GM19239 (cell line): ENCODE results near the gene FOXE1.

Experiments
- DNase-seq: peaks from one replicate; pipeline ENCODE4 v3.0.0; 2011; ENCODE audit warnings: low spot score; ENCODE audit not compliant: insufficient read length
- FAIRE-seq: peaks from 2 replicates; lab custom pipeline; 2011; peaks lifted over from hg19 to GRCh38; lab: Jason Lieb, UNC

Gene FOXE1

DNA sequence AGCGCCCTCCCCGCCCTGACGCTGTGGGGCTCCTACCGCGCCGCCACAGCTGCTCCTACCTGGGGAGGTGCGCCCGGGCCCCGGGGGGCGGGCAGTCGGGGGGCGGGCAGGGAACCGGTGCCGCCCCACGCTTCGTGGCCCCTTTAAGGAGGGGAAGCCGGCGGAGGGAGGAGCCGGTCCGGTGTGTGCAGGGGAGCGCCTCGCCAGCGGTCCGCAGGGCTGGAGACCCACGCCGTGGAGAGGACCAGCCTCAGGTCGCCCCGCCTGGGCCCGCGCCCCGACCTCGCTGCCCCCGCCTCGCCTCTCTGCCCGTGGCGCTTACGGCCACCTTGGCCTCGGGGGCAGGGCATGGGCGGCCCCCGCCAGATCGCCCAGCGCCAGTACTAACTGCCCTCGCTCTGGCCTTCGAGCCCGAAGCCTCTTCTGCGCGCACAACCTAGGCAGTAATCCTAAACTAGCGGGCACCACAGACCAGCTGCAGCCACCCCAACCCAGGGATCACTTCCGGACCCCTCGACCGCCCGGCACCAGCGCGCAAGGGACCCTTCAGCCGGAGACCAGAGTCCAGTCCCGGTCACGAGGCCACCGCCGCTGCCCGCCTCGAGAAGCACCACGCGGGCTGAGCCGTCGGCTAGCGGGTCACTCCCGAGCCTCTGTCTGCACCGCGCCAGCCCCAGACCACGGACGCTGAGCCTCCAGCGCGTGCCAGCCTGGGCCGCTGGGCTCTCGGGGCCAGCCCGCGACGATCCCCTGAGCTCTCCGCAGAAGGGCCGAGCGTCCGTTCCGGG is at the start of gene FOXE1:
Gene FOXE1 (plus strand): TSS at position 171 of the 788 bp plus-strand sequence. CDS start 689 bp downstream, outside the sequence.
- FAIRE-seq (no peak), DNase-seq (no peak)

DNA sequence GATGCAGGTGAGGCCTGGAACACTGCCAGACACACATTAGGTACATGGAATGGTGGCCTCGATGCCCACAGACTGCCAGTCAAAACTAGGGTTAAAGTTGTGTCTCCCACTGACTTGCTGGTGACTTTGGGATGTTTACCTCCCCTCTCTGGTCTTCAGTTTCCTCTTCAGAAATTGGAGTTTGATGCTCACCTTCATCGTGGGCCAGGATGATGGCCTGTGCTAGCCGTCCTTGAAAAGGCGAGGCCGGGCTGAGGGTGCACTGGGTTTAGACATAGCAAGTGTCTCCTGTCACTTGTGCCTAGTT is 49.0 kb upstream of the FOXE1 start:
- no peak for DNase-seq
- no peak for FAIRE-seq

GRCh38 chr9:97806721-97807120 is 46.3 kb upstream of the FOXE1 start:
- DNase-seq (no peak), FAIRE-seq (no peak)

- no peak for DNase-seq
- no peak for FAIRE-seq
Measured at GRCh38 chr9:97807681-97808080, 45.3 kb upstream of the FOXE1 start.

DNA sequence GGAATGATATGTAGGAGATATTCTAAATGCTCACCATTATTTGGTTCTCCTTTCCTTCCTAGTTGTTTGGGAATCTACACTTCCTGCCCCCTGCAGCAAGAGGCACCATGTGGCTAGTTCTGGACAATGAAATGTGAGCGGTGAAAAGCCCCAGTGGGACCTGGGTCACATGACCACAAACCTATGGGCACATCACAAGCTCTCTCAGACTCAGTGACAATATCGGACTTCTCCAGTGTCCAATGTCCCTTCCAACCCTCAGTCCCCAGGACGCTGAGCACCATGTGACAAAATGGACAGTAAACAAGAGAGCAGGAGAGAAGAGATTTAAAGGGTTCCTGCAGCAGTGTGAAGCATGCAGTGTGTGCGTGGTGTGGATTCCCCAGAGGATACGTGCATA is 44.6 kb upstream of the FOXE1 start:
- FAIRE-seq (no peak), DNase-seq (no peak)

GRCh38 chr9:97808972-97809371 is 44.1 kb upstream of the FOXE1 start:
- FAIRE-seq (no peak), DNase-seq (no peak)

DNA sequence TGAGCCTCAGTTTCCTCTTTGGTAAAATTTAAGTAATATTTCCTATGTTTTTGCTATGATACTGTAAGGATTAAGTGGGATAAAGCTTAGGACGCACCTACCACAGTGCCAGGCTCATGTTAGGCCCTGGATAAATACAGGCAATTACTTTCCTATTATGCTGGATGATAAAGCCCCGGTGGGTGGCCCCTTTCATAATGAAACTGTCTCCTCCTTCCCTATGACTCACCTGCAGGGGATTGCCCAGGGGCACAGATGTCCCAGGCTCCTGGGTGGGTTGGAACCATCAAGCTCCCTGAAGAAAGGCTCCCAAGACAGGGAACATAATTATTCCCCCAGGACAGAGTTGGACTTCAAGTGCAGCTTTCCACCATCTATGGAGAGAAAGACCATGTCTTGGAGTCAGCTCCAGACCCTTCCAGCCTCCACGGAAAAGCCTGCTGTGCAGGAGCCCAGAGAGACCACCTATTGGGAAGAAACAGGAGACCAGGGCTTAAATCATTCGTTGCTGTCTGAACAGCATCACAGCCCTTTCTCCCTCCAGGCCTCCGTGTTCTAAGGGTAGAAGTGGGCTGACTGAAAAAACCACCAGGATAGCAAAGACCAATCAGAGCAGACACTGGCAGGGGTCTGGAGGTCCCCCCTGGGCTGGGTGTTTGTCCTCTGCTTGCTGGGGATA is 43.2 kb upstream of the FOXE1 start:
- FAIRE-seq (no peak), DNase-seq (no peak)

DNA sequence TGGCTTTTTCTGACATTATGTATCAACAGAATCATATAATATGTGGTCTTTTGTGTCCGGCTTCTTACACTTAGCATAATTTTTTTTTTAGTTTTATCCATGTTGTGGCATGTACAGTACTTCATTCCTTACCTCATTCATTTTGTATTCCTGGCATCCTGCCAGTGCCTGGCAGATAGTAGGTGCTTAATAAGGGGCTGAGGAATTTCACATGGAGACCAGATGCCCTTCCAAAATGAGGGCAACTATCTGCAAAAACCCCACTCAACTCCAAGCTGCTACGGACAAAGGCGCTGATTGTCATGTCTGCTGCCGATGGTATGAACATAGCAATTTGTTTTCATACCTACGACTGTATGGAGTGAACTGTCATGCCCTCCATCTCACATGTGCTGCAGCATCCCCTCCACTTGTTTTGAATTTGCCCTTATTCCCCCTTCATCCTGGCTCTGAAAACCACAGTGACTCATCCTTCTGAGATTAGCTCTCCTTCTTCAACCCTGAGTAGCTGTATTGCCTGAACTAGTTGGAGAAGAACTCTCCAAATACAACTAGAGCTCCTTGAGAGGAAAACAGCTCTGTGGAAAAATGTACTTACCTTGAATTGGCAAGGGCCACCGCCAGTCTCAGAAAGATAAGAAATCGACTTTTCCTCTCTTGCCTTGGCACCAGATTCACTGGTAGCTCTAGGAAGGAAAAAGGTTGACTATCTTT is 41.3 kb upstream of the FOXE1 start:
- no peak for DNase-seq
- no peak for FAIRE-seq

GRCh38 chr9:97812247-97812543 is 40.8 kb upstream of the FOXE1 start:
- no peak for DNase-seq
- FAIRE-seq = no peak

- DNase-seq = no peak
- FAIRE-seq = no peak
Measured at GRCh38 chr9:97813072-97813471, 40.0 kb upstream of the FOXE1 start.

GRCh38 chr9:97819735-97820134 is 33.3 kb upstream of the FOXE1 start:
- FAIRE-seq (no peak), DNase-seq (no peak)

DNA sequence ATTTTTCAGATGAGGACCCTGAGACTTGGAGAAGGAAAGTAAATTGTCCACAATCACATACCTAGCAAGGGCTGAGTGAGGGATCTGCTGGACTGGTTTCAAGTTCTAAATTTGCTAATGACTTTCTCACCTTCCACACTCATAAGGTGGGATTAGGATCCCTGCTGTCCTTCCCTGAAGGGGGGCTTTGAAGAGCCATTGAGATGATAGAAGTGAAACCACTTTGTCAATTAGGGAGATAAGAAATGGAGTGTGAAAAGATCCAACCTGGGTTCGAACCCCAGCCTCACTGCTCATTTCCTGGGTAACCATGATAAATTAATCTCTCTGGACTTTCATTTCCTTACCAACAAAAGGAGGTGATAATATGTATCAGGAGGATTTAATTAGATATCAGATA is 32.7 kb upstream of the FOXE1 start:
- FAIRE-seq (no peak), DNase-seq (no peak)

DNA sequence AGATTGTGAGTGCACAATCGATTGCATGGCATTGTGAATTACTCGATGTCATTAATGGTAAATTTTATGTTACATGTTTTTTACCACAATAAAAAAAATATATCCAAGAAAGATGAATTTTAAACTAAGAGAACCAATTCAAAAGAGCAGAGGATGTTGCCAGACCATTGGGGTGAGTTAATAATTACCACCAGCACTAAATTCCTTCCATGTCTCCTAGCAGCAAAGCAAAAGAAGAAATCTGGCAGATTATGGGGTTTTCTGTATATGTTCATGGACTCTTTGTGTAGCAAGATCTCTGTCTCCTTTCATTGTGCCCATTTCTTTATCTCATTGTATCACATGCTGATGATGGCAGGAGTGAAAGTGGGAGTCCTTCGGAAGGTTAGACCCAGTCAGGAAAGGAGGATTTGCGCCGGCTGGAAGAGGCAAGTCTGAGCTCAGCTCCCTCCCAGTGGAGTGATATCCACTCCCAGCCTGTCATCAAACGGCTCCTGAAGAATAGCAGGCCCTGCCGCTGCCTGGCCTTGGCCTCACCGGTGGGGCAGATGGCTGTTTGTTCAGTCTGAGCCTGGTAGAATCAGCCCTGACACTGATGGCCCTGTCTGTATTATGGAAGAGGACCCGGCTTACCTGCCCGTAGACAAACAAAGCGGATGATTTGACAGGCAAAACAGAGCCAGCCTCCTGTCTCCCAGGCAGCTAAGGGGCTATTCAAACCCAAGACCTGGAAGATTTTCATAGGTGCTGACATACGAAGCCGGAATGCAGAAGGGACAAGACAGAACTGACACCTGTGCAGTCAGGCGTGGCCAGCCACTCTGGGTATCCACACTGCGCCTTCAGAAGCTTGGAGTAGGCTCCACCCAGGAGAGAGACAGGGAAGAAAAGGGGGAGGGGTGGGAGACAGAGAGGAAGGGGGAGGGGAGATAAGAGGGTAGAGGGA is 21.9 kb upstream of the FOXE1 start:
- FAIRE-seq (no peak), DNase-seq (no peak)

- DNase-seq (no peak), FAIRE-seq (no peak)
Measured at GRCh38 chr9:97831843-97832636, 21.0 kb upstream of the FOXE1 start.

GRCh38 chr9:97840521-97840920 is 12.5 kb upstream of the FOXE1 start:
- FAIRE-seq (no peak), DNase-seq (no peak)

GRCh38 chr9:97842960-97843359 is 10.1 kb upstream of the FOXE1 start:
- DNase-seq (no peak), FAIRE-seq (no peak)

GRCh38 chr9:97845130-97845529 is 7.9 kb upstream of the FOXE1 start:
- DNase-seq (no peak), FAIRE-seq (no peak)

GRCh38 chr9:97845763-97846162 is 7.3 kb upstream of the FOXE1 start:
- DNase-seq = no peak
- no peak for FAIRE-seq

- DNase-seq = no peak
- no peak for FAIRE-seq
Measured at GRCh38 chr9:97846347-97846746, 6.7 kb upstream of the FOXE1 start.
